A549 (cell line): Measurements from ENCODE around the gene SPTB. TPM values are rescaled to one million over a fixed set of nuclear protein-coding genes. Genes with fewer than 3 reads are reported as not detected.
"Not testable (repeated sequence)": the region's sequence is repeated elsewhere in the genome, so short reads cannot be mapped to it uniquely, and the experiment has no call there.

Experiments
- ATAC-seq, 2 experiments: fragments of 200-7000 bp in 1 of 2; fragments of >200 bp in 1 of 2; cut with Nextera tagmentation in 1 of 2; cut with Tn5 transposase in 1 of 2; 3 replicates each; pipeline versions ENCODE4 v1.8.0 to v1.9.1; 2018 to 2020; ENCODE audit warnings: mild to moderate bottlenecking in 1 of 2, moderate library complexity in 1 of 2
- CTCF ChIA-PET: fragments of 300-600 bp; sonication (Branson Sonifier 250); formaldehyde crosslinking; extraction: SDS; loops from one replicate; lab custom pipeline; 2021; ENCODE audit warnings: antibody characterized with exemption, inconsistent platforms; lab: Yijun Ruan, JAX
- POLR2A ChIA-PET: fragments of 350-600 bp; formaldehyde crosslinking; extraction: SDS; loops from one replicate; lab custom pipeline; 2021; ENCODE audit warnings: antibody characterized with exemption, inconsistent platforms; lab: Yijun Ruan, JAX
- DNase-seq, 2 experiments: peaks; one replicate each; pipeline versions ENCODE4 v3.0.0 to v3.0.0-alpha.2; 2011 to 2016; ENCODE audit warnings: low read depth in 1 of 2, low spot score in 1 of 2
- FAIRE-seq: peaks from 2 replicates; lab custom pipeline; 2011; peaks lifted over from hg19 to GRCh38; lab: Jason Lieb, UNC
- H3K27ac ChIP-seq, 2 experiments: fragments of >200 bp; sonication (Bioruptor Twin); formaldehyde crosslinking; 3 replicates each; pipeline ENCODE4 v1.5.1; 2016 to 2017
- H3K4me1 ChIP-seq: fragments of >200 bp; sonication (Bioruptor Twin); formaldehyde crosslinking; 3 replicates; pipeline ENCODE4 v1.6.1; 2016
- H3K4me2 ChIP-seq: fragments of >200 bp; sonication (Bioruptor Twin); formaldehyde crosslinking; 3 replicates; pipeline ENCODE4 v1.6.1; 2016
- H3K4me3 ChIP-seq: fragments of >200 bp; sonication (Bioruptor Twin); formaldehyde crosslinking; 3 replicates; pipeline ENCODE4 v1.5.1; 2016
- H3K9me3 ChIP-seq: fragments of >200 bp; sonication (Bioruptor Twin); formaldehyde crosslinking; 3 replicates; pipeline ENCODE4 v1.6.1; 2016
- BHLHE40 ChIP-seq: IDR thresholded peaks from 2 replicates; pipeline ENCODE4 v1.6.1; 2012; ENCODE audit warnings: low read depth, low read length, inconsistent platforms
- CBX8 ChIP-seq: fragments of 200-600 bp; sonication (generic); IDR thresholded peaks from 2 replicates; pipeline ENCODE4 v1.6.1; 2016
- CHD2 ChIP-seq: fragments of 150-350 bp; IDR thresholded peaks from 2 replicates; pipeline ENCODE4 v1.6.1; 2014; ENCODE audit warnings: low read length; ENCODE audit not compliant: partially characterized antibody
- EHF ChIP-seq: fragments of 250-450 bp; sonication (Bioruptor Pico); IDR thresholded peaks from 2 replicates; pipeline ENCODE4 v1.5.0; 2020; ENCODE audit warnings: mild to moderate bottlenecking
- FOSL2 ChIP-seq, 2 experiments: fragments of 450-650 bp in 1 of 2; fragments of >200 bp in 1 of 2; sonication (Bioruptor Twin) in 1 of 2; formaldehyde crosslinking; IDR thresholded peaks; 2 replicates each; pipeline versions ENCODE4 v1.5.0 to v1.6.1; 2016 to 2020; ENCODE audit warnings: mild to moderate bottlenecking in 1 of 2, moderate library complexity in 1 of 2
- GATA3 ChIP-seq: IDR thresholded peaks from 2 replicates; pipeline ENCODE4 v1.6.1; 2012; ENCODE audit warnings: borderline replicate concordance
- HDAC2 ChIP-seq: fragments of 200-600 bp; sonication (generic); IDR thresholded peaks from 2 replicates; pipeline ENCODE4 v1.6.1; 2016
- HOXB5 ChIP-seq: fragments of 250-450 bp; sonication (Bioruptor Pico); IDR thresholded peaks from 2 replicates; pipeline ENCODE4 v1.5.0; 2020; ENCODE audit warnings: mild to moderate bottlenecking, moderate library complexity
- KDM1A ChIP-seq: fragments of 200-600 bp; sonication (generic); IDR thresholded peaks from 2 replicates; pipeline ENCODE4 v1.6.1; 2016; ENCODE audit warnings: low read depth, mild to moderate bottlenecking
- KDM5A ChIP-seq: fragments of 200-600 bp; sonication (generic); IDR thresholded peaks from 2 replicates; pipeline ENCODE4 v1.6.1; 2016; ENCODE audit warnings: antibody characterized with exemption, mild to moderate bottlenecking
- MAZ ChIP-seq: fragments of 150-350 bp; IDR thresholded peaks from 2 replicates; pipeline ENCODE4 v1.6.1; 2014; ENCODE audit warnings: antibody characterized with exemption, low read depth, low read length, borderline replicate concordance
- NR3C1 ChIP-seq: fragments of >200 bp; sonication (Bioruptor Twin); formaldehyde crosslinking; IDR thresholded peaks from 3 replicates; pipeline ENCODE4 v1.6.1; 2017
- PHF8 ChIP-seq: fragments of 200-600 bp; sonication (generic); IDR thresholded peaks from 2 replicates; pipeline ENCODE4 v1.6.1; 2016; ENCODE audit warnings: low read depth, mild to moderate bottlenecking, antibody characterized with exemption, moderate library complexity, borderline replicate concordance
- RAD21 ChIP-seq, 2 experiments: fragments of >200 bp in 1 of 2; sonication (Bioruptor Twin) in 1 of 2; formaldehyde crosslinking in 1 of 2; IDR thresholded peaks in 1 of 2; conservative IDR thresholded peaks in 1 of 2; 2 replicates in 1 of 2; 3 replicates in 1 of 2; pipeline ENCODE4 v1.6.1; 2012 to 2018; ENCODE audit warnings: inconsistent platforms in 1 of 2
- RNF2 ChIP-seq: fragments of 200-600 bp; sonication (generic); IDR thresholded peaks from 2 replicates; pipeline ENCODE4 v1.6.1; 2016; ENCODE audit warnings: low read depth, mild to moderate bottlenecking, antibody characterized with exemption, moderate library complexity, borderline replicate concordance
- SREBF2 ChIP-seq: fragments of 450-650 bp; IDR thresholded peaks from 2 replicates; pipeline ENCODE4 v1.6.1; 2014; ENCODE audit warnings: mild to moderate bottlenecking, moderate library complexity
- TP53 ChIP-seq: fragments of 250-450 bp; sonication (Bioruptor Pico); IDR thresholded peaks from 2 replicates; pipeline ENCODE4 v1.5.0; 2021; ENCODE audit warnings: mild to moderate bottlenecking, moderate library complexity
- ZC3H11A ChIP-seq: fragments of 450-650 bp; IDR thresholded peaks from 2 replicates; pipeline ENCODE4 v1.6.1; 2014; ENCODE audit warnings: antibody characterized with exemption, mild to moderate bottlenecking
- WGBS: methylation state at CpG from one replicate; pipeline ENCODE4 v1.1.6; 2017; ENCODE audit errors: missing lambda C conversion rate; 5-methylcytosine and 5-hydroxymethylcytosine counted together
- polyA plus RNA-seq, 4 experiments: library from polyadenylated mRNA; depleted of rRNA in 3 of 4; stranded (reverse); fragments of >200 nt; fragmentation: RNase III in 1 of 4; extraction: RNeasy Plus Mini Kit Qiagen cat#74134 plus additional on column Dnase treatment in 1 of 4; gene quantifications; 2 replicates in 3 of 4; 3 replicates in 1 of 4; pipeline ENCODE4 v1.2.3, GENCODE V29; 2011 to 2017
- TF ChIP-seq, protein P1 (sequence below): fragments of 450-650 bp; IDR thresholded peaks from 2 replicates; pipeline ENCODE4 v1.6.1; 2014; ENCODE audit warnings: antibody characterized with exemption
- TF ChIP-seq, protein P2 (sequence below): IDR thresholded peaks from 2 replicates; pipeline ENCODE4 v1.6.1; 2012
- TF ChIP-seq, protein P3 (sequence below): IDR thresholded peaks from 2 replicates; pipeline ENCODE4 v1.6.1; 2012; ENCODE audit warnings: low read depth, borderline replicate concordance
- TF ChIP-seq, protein P4 (sequence below): fragments of >200 bp; sonication (Bioruptor Twin); formaldehyde crosslinking; IDR thresholded peaks from 3 replicates; pipeline ENCODE4 v1.5.1; 2016
- TF ChIP-seq, protein P5 (sequence below): fragments of >200 bp; sonication (Bioruptor Twin); formaldehyde crosslinking; IDR thresholded peaks from 3 replicates; pipeline ENCODE4 v1.6.1; 2016

The SPTB gene
- polyA plus RNA-seq, 2 of the 4 experiments (the other 2 are of a cell fraction), result 0.27 to 2.1 TPM

DNA sequence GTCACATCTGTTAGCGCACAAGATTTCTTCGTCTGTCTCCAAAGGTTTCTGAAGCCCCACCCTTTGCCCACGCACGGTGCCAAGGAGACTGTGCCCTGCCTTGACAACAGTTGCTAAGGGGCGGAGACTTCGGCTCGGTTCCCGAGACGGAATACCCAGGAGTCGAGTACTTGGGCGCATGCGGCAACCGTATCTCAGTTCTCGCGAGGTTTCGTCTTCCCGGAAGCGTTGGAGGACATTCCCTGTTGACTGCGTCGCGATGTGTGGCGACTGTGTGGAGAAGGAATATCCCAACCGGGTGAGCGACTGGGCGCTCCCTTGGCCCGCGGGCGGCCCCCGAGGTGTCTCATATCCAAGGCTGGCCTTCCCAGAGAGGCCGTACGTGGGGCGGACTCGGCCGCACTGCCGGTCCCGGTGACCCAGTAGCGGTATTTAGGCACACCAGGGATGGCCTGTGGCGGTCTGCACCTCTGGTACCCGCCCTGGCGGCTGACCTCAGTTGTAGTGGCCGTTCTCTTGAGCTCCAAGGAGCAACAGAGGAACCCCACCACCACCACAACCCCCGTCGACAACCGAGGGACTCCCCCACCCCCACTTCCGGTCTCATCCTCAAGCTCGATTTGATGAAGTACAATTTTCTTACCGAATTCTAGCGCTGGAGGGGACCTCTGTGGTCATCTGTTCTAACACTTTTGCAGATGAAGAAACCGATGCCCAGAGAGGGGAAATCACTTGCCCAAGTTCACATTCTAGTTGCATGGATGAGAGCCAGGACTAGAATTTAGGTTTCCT is 34.7 kb upstream of the SPTB start, which contains the start of gene CHURC1 (continued):
- TF ChIP-seq BHLHE40, result no peak
- no peak for TF ChIP-seq TP53
- TF ChIP-seq KDM1A, result no peak
- TF ChIP-seq SREBF2, result no peak
- no peak for TF ChIP-seq CBX8
- TF ChIP-seq RAD21 (conservative IDR thresholded peaks at IDR 0.05 in 1 of 2, IDR thresholded peaks at IDR 0.05 in 1 of 2), result no peak
- peak; percentile 41 for TF ChIP-seq KDM5A
- peak; percentile 98 for TF ChIP-seq PHF8
- TF ChIP-seq HDAC2, result no peak
- no peak for TF ChIP-seq GATA3
- no peak for TF ChIP-seq ZC3H11A
- TF ChIP-seq, protein P1, sequence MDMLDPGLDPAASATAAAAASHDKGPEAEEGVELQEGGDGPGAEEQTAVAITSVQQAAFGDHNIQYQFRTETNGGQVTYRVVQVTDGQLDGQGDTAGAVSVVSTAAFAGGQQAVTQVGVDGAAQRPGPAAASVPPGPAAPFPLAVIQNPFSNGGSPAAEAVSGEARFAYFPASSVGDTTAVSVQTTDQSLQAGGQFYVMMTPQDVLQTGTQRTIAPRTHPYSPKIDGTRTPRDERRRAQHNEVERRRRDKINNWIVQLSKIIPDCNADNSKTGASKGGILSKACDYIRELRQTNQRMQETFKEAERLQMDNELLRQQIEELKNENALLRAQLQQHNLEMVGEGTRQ, result no peak
- TF ChIP-seq, protein P2, sequence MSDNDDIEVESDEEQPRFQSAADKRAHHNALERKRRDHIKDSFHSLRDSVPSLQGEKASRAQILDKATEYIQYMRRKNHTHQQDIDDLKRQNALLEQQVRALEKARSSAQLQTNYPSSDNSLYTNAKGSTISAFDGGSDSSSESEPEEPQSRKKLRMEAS, result peak; percentile 43; the same call in 1 of the 2 replicates
- TF ChIP-seq, protein P3, sequence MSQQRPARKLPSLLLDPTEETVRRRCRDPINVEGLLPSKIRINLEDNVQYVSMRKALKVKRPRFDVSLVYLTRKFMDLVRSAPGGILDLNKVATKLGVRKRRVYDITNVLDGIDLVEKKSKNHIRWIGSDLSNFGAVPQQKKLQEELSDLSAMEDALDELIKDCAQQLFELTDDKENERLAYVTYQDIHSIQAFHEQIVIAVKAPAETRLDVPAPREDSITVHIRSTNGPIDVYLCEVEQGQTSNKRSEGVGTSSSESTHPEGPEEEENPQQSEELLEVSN, result no peak
- no peak for TF ChIP-seq NR3C1
- TF ChIP-seq, protein P4, sequence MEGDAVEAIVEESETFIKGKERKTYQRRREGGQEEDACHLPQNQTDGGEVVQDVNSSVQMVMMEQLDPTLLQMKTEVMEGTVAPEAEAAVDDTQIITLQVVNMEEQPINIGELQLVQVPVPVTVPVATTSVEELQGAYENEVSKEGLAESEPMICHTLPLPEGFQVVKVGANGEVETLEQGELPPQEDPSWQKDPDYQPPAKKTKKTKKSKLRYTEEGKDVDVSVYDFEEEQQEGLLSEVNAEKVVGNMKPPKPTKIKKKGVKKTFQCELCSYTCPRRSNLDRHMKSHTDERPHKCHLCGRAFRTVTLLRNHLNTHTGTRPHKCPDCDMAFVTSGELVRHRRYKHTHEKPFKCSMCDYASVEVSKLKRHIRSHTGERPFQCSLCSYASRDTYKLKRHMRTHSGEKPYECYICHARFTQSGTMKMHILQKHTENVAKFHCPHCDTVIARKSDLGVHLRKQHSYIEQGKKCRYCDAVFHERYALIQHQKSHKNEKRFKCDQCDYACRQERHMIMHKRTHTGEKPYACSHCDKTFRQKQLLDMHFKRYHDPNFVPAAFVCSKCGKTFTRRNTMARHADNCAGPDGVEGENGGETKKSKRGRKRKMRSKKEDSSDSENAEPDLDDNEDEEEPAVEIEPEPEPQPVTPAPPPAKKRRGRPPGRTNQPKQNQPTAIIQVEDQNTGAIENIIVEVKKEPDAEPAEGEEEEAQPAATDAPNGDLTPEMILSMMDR, result no peak
- no peak for TF ChIP-seq HOXB5
- TF ChIP-seq CHD2, result peak; percentile 92
- no peak for TF ChIP-seq RNF2
- no peak for TF ChIP-seq EHF (CRISPR knock-in tag)
- no peak for TF ChIP-seq MAZ
- no peak for TF ChIP-seq FOSL2 (IDR thresholded peaks at IDR 0.05)
- TF ChIP-seq FOSL2 (CRISPR knock-in tag; IDR thresholded peaks at IDR 0.05), result no peak
- TF ChIP-seq, protein P5, sequence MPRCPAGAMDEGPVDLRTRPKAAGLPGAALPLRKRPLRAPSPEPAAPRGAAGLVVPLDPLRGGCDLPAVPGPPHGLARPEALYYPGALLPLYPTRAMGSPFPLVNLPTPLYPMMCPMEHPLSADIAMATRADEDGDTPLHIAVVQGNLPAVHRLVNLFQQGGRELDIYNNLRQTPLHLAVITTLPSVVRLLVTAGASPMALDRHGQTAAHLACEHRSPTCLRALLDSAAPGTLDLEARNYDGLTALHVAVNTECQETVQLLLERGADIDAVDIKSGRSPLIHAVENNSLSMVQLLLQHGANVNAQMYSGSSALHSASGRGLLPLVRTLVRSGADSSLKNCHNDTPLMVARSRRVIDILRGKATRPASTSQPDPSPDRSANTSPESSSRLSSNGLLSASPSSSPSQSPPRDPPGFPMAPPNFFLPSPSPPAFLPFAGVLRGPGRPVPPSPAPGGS, result peak; percentile 85

DNA sequence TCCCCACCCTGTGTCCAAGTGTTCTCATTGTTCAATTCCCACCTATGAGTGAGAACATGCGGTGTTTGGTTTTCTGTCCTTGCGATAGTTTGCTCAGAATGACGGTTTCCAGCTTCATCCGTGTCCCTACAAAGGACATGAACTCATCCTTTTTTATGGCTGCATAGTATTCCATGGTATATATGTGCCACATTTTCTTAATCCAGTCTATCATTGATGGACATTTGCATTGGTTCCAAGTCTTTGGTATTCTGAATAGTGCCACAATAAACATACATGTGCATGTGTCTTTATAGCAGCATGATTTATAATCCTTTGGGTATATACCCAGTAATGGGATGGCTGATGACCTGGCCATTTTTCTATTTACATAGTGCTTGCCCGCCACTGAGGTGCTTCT is 33.8 kb upstream of the SPTB start:
- not testable (repeated sequence) for FAIRE-seq, H3K9me3 ChIP-seq, ATAC-seq, DNase-seq
- Histone ChIP-seq H3K27ac (peak overlapping the region; percentile 89 to 99), H3K4me1 (peaks cover 21% of the 10 kb centered on the region), H3K4me2 (peak overlapping the region; percentile 82), H3K4me3 (peak overlapping the region; percentile 98)
- CTCF ChIA-PET, result interaction anchor here (1.0 kb wide), 1 partner anchor 23 kb away, joined by 3 read pairs; no protein-coding TSS in a partner anchor
- POLR2A ChIA-PET, result interaction anchor here (0.6 kb wide), 1 partner anchor 354 kb away, joined by 6 read pairs; no protein-coding TSS in a partner anchor
- WGBS, result 72% methylated on average over 5 of the region's 5 CpGs
